Erythroblast (primary cell): ENCODE data around the gene ADRA2C.

ENCODE experiments used
- GATA1 ChIP-seq: IDR thresholded peaks from 2 replicates; pipeline ENCODE4 v1.6.1; 2011; ENCODE audit warnings: low read depth, mild to moderate bottlenecking, control low read depth, low read length, moderate library complexity
- POLR2A ChIP-seq: IDR thresholded peaks from 2 replicates; pipeline ENCODE4 v1.6.1; 2011; ENCODE audit warnings: mild to moderate bottlenecking, low read length

DNA sequence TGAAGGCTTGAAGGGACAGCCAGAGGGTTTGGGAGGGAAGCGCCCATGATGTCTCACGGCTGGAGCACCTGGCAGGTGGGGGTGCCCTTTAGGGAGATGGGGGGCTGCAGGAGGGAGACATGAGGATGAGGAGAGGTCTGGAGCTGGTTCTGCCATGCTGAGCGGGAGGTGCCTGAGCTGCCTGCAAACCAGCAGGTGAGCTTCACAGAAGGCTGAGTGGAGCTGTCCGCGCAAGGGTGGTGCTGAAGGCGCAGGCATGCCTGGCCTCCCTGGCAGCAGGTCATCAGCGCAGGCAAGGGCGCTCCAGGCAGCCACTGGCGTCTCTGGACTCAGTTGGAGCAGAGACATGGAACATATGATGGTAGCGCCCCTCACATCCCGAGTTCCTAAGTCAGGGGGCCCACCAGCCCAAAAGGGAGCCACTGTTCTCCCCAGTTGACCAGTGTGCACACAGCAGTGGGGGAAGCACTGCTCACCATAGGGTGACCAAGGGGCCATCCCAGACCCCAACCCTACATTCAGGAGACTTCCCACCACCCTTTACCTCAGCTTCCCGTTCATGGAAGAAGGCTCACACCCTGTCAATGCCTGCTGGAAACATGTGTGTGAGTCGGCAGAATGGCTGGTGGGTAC, 25.8 kb downstream of the ADRA2C start:
- TF ChIP-seq POLR2A: no peak
- no peak for TF ChIP-seq GATA1
